Heart left ventricle (tissue), 13 donors: Measurements from ENCODE around the gene DCK.

ENCODE experiments used
- CTCF ChIP-seq, 12 donors: fragments of 200-600 bp; sonication (generic) in 4 of 12; IDR thresholded peaks; one replicate each; pipeline versions ENCODE4 v1.5.0 to v1.8.0; 2018 to 2022; ENCODE audit warnings: antibody characterized with exemption in 12 of 12, mild to moderate bottlenecking in 5 of 12
- POLR2A ChIP-seq, 2 donors: fragments of 450-650 bp; IDR thresholded peaks; one replicate each; pipeline ENCODE4 v1.6.1; 2017; ENCODE audit warnings: antibody characterized with exemption in 2 of 2, mild to moderate bottlenecking in 2 of 2, moderate library complexity in 2 of 2
- donor health status: ischemic (EF 13 %, LVEDD 7.1; RV severe dilation, severe dysfunction).
- donor health status: DM: no; HTN: yes; CAD: no.
- donor health status: DM: no; HTN: no; CAD: no.
- donor health status: ischemic (EF 25% LVEDD 6.9; RV normal size, moderate dysfunction).
- donor health status: ischemic (EF 25% LVEDD 5.7; RV mildly dilated, moderate dysfunction).
- donor health status: ischemic (EF 35%, LVEDD 5.7; RV mildly dilated, moderate dysfunction).
- donor health status: nonischemic (EF 11% LVEDD 7.7; RV severe dilation, severe dysfunction).
- donor health status: DM: yes; HTN: yes; CAD: no.
- donor health status: PGD.
- donor health status: ischemic (EF 29% LVEDD 5.4; RV normal size, mild dysfunction).
- donor health status: nonischemic (EF 23%, LVEDD 6.1; RV moderate dilation, normal function).

- TF ChIP-seq CTCF (IDR thresholded peaks at IDR 0.05) (no peak), POLR2A (IDR thresholded peaks at IDR 0.05) (no peak)
Measured at GRCh38 chr4:71063711-71064110, 70.3 kb downstream of the DCK start.
